Stimulated activated CD8-positive, alpha-beta memory T cell treated with anti-CD3 and anti-CD28 coated beads, Interleukin-12 subunit alpha, Interleukin-12 subunit beta, amount 100 ng/mL, for 1 hour (primary cell): ENCODE results near the gene RHEB.

Experiments
- DNase-seq: peaks from one replicate; pipeline ENCODE4 v3.0.0-alpha.2; 2020; ENCODE audit warnings: low read depth

Gene RHEB

DNA sequence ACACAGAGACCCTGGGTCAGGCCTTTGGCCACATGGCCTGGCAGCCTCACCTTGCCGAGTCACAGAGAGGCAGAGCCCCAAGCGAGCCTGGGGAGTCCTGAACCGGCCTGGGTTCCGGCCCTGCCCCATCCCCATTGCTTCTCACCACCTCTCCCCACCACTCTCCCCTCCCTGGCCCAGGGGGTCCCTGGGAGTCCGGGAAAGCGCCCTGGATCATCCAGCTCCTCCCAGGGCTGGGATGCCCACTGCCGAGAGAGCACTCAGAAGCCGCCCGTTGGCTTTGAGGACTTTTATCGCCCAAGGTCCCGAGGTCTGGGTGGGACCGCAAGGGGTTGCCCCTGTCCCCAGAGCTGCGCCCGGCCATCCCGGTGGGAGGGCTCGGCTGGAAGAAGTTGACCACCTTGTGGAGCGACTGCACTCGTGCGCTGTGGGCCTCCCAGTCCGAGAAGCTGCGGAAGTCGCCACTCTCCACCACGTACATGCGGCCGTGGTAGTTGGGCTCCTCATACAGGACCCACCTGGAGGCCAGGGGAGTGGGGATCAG, 87.9 kb downstream of the RHEB start:
- no peak for DNase-seq

- no peak for DNase-seq
Measured at GRCh38 chr7:151431281-151431767, 88.4 kb downstream of the RHEB start.

DNA sequence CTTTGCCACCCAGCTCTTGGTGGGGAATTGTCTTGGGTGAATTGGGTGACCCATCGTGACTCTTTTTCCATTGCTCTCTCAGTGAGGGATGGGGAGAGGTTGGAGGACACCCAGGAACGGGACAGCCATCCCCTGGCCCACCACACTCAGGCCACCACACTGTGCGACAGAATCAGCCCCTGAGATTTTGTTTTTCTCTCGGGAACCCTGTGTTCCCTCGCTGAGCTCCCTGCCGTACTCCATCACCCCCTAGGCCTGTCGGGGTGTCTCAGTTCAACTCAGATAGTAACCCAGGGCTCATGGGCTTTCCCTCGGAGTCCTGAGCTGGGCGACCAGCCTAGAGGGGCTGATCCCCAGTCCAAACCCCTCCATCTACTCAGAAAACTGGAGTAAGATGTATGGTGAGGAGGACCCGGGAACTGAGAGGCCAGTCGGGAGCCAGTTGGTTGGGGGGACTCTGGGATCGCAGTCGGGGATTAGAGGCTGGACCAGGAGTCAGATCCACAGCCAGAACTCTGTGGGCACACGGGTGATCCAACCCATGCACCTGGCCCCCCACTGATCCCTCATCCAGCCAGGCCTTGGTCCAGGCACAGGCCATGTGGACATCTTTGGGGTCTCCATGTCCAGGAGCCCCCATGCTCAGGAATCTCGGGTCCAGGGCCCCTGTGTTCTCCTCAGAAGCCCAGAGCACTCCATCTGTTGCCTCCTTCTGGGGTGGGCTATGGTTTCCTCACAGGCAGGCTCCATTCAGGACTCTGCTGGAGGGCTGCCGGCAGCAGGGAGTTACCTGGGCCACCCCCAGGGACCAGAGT, 89.1 kb downstream of the RHEB start:
- DNase-seq: no peak

- peak; percentile 33 for DNase-seq
Measured at GRCh38 chr7:151429560-151430331, 89.9 kb downstream of the RHEB start.

DNA sequence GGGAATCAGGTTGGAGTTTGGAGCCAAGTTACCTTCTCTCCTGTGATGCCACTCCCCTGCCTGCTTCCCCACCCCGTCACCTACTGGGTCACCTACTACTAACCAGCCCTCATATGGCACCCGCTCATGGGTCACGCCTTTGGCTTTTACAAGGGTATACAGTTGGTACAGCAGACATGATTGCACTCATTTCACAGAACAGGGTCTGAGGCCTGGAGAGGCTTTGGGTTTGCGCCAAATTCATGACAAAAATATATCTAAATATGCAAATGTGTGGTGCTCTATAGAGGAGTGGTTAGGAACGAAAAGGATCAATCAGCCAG, 90.5 kb downstream of the RHEB start:
- no peak for DNase-seq

- DNase-seq: no peak
Measured at GRCh38 chr7:151428378-151429236, 91.1 kb downstream of the RHEB start.

GRCh38 chr7:151427705-151428377, 91.9 kb downstream of the RHEB start:
- no peak for DNase-seq

DNA sequence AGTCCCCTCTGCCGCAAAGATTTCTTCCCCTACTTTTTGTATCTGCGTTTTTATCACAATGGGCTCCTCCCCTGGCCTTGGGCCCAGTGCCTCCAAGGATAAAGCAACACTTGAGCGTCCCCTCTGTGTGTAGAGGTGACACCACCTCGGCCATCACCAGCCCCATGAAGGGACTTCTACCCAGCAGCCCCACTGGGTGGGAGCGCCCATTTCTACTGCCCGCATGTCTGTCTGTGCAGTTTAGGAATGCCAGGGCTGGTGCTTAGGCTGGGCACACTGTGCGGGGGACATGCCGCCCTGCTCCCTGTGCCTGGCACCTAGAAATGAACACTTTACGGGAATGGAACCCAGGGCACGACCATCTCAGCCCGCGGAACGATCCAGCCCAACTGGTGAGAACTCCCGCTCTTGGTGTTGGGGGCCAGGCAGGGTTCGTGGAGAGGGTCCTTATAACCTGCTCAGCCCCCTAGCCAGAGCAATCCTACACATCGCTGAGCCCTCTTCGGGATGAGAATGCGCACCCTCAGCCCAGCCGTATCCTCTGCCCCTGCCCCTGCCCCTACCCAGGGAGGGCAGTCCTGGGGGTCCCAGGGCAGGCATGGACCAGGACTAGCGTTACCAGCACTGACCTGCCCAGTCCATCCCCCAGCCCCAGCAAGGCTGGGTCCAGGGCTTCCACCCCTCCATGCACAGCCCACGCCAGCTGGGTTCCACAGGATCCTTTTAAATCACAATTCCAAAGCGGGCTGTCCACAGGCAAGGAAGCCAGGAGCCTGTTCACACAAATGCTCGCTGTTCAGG, 92.6 kb downstream of the RHEB start:
- DNase-seq: no peak

DNA sequence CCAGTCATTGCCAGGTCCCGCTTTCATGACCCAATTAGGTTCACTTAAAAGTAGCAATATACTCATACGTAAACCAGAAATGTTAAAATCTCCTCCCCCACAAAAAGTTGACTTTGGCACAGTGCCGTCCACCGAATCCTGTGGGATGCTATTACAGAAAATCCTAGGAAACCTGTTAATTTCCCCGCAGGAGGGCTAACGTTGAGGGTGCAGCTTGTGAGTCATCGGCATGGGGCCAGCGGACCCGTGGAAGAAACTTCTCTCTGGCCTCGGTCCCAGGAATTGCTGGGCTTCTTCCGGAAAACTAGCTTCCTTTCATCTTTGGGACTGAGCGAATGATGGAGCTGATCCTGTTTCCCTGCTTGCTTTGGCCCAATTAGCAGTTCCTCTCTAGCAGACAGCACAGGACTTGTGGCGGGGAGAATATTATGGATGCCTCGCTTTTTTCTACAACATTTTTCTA, 93.2 kb downstream of the RHEB start:
- no peak for DNase-seq

DNA sequence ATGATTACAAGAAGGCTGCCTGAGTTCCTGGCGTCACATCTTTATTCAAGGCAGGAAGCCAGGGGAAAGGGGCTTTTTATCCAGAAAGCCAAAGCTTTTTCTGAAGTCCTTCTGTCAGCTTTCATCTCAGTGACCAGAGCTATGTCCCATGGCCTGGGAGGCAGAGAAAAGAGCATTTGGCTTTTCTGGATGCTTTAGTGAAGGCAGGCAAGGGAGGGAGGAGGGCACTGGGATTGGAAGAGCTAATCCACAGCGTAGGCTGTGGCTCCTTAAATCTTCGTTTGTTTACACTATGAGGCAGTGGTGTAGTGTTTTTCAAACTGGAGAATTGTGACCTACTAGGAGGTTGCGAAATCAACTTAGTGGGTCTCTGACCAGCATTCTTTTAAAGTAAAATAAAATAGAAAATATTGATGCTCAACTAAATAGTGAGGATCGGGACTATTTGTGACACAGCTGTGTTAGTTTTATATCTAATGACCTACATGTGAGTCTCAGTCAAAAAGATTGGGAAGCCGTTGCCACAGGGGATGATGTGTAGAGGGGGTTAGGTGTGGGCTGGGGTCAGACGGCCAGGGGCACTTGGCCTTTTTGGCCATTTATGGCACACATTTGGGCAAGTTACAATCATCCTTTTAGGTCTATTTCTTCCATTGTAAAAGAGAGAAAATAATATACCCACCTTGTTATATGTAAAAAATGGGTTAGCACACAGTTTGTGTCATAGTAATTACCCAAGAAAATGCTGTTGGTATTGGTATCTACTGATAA, 93.8 kb downstream of the RHEB start:
- DNase-seq: no peak

- DNase-seq: no peak
Measured at GRCh38 chr7:151424799-151425198, 94.9 kb downstream of the RHEB start.

- DNase-seq: no peak
Measured at GRCh38 chr7:151423936-151424335, 95.8 kb downstream of the RHEB start.

GRCh38 chr7:151423226-151423625, 96.5 kb downstream of the RHEB start:
- DNase-seq: no peak

GRCh38 chr7:151422212-151422611, 97.5 kb downstream of the RHEB start:
- no peak for DNase-seq

DNA sequence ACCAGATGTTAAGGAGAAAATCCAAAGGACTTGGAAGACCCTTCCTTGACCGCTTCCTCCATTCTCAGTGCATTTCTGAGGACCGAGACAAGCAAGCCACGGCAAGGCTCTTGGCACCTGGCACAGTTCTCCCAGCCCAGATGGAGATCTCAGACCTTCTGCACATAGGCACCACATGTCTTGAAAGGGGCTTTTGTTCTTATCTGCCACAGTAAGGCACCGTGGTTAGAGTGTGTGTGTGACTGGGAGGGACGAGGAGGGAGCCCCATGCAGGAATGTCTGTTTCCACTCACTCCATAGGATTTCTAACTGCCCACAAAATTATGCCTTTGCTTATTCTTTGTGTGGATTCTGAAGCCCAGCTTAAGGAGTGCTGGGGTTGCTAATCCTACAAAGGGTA, 99.6 kb downstream of the RHEB start:
- no peak for DNase-seq

GRCh38 chr7:151416941-151417315, 102.8 kb downstream of the RHEB start:
- DNase-seq: no peak

GRCh38 chr7:151416112-151416940, 103.4 kb downstream of the RHEB start:
- DNase-seq: no peak
